AG09309 (cell line): Measurements from ENCODE around the gene RALGPS1.

Experiments used
- DNase-seq: peaks from one replicate; pipeline ENCODE4 v3.0.0-alpha.2; 2010; ENCODE audit warnings: low read depth
- H3K4me3 ChIP-seq: 2 replicates; pipeline ENCODE4 v1.5.1; 2011; ENCODE audit warnings: mild to moderate bottlenecking, low read depth, low read length, moderate library complexity; ENCODE audit not compliant: control insufficient read depth
- TF ChIP-seq, protein P1 (sequence below): IDR thresholded peaks from 2 replicates; pipeline ENCODE4 v1.5.1; 2011; ENCODE audit warnings: mild to moderate bottlenecking, low read depth, low read length, inconsistent platforms; ENCODE audit not compliant: insufficient read depth, control insufficient read depth; ENCODE audit errors: missing control alignments

RALGPS1 gene

GRCh38 chr9:127112056-127112455 lies 197.5 kb downstream of the RALGPS1 start:
- TF ChIP-seq, protein P1, sequence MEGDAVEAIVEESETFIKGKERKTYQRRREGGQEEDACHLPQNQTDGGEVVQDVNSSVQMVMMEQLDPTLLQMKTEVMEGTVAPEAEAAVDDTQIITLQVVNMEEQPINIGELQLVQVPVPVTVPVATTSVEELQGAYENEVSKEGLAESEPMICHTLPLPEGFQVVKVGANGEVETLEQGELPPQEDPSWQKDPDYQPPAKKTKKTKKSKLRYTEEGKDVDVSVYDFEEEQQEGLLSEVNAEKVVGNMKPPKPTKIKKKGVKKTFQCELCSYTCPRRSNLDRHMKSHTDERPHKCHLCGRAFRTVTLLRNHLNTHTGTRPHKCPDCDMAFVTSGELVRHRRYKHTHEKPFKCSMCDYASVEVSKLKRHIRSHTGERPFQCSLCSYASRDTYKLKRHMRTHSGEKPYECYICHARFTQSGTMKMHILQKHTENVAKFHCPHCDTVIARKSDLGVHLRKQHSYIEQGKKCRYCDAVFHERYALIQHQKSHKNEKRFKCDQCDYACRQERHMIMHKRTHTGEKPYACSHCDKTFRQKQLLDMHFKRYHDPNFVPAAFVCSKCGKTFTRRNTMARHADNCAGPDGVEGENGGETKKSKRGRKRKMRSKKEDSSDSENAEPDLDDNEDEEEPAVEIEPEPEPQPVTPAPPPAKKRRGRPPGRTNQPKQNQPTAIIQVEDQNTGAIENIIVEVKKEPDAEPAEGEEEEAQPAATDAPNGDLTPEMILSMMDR: no peak
- no peak for DNase-seq
- no peak overlapping the region for H3K4me3 ChIP-seq

DNA sequence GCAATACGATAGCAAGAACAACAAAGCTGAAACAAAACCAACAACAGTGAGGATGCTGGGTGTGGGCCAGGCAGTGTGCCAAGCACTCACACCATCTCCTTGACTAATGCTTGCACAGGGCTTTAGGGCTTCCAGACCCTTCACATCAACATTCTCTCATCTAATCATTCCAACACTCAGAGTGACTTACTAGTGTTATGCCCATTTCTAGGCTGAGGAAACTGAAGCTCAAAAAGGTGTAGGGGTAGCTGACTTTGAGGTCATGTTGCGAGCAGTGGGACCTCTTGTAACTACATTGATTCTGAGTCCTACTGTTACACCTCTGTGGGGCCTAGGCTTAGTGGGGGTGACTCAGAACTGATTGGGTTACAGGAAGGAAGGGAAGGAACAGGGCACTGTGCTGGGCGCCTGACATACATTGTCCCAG lies 198.2 kb downstream of the RALGPS1 start:
- TF ChIP-seq, protein P1: no peak
- H3K4me3 ChIP-seq: no peak overlapping the region
- no peak for DNase-seq

GRCh38 chr9:127113191-127113972 lies 198.8 kb downstream of the RALGPS1 start:
- H3K4me3 ChIP-seq: no peak overlapping the region
- no peak for DNase-seq
- TF ChIP-seq, protein P1: no peak

GRCh38 chr9:127114606-127115005 lies 200.0 kb downstream of the RALGPS1 start:
- DNase-seq: no peak
- H3K4me3 ChIP-seq: no peak overlapping the region
- TF ChIP-seq, protein P1: no peak

DNA sequence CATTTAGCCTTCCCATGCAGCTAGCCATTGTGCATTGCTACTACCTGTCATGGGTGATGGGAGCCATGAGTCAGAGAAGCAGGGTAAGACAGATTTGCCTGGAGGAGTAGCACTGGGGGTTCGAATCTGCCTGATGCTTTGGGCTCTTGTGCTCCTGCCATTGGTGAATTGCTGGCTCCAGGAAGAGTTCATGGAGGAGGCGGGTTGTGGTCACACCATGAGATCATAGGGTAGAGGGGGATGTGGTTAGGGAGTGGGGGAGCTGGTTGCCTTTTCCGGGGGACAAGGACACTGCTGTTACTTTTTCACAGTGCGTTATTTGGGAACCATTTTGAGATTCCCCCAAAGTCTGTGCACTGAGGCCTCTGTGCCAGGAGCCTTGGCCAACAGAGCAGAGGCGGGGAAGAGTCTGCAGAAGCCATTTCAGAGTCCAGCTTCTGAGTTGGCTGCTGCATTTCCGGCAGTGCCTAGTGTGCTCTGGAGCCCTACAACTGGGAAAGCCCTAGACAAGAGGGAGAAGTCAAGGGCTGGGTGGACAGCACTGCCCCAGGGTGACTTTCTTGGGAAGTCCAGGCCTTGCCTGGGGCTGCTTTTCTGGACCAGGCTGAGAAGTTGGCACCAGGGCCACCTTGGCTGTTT lies 201.6 kb downstream of the RALGPS1 start:
- no peak overlapping the region for H3K4me3 ChIP-seq
- TF ChIP-seq, protein P1: no peak
- no peak for DNase-seq

- DNase-seq: no peak
- TF ChIP-seq, protein P1: no peak
- H3K4me3 ChIP-seq: no peak overlapping the region
Observed at GRCh38 chr9:127116957-127117356, 202.4 kb downstream of the RALGPS1 start.
